Amygdala (tissue), 56 donors: Measurements from ENCODE around the gene EXOC1L.
"Not testable (repeated sequence)": the region's sequence is repeated elsewhere in the genome, so short reads cannot be mapped to it uniquely, and the experiment has no call there.

Experiments used
- DNase-seq, 56 donors: peaks; one replicate each; lab custom pipeline; 2025; lab: John Stamatoyannopoulos, UW

EXOC1L gene

GRCh38 chr4:55837903-55838302 is 18.3 kb downstream of the EXOC1L start:
- DNase-seq, result no peak

DNA sequence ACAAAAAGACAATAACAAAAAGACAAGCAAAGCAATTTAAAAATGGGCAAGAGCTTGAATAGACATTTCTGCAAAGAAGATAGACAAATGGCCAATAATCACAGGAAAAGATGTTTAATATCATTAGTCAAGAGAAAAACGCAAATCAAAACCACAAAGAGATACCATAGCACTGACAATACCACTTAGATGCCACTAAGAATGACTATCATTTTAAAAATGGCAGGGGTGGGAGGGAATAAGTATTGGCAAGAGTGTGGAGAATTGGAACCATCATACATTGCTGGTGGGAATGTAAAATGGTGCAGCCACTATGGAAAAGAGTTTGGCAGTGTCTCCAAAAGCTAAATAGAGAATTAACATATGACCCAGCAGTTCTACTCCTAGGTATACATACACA is 18.8 kb downstream of the EXOC1L start:
- no peak for DNase-seq

GRCh38 chr4:55838952-55839351 is 19.4 kb downstream of the EXOC1L start:
- DNase-seq, result no peak

- no peak for DNase-seq
These were observed 21.4 kb downstream of the EXOC1L start for GRCh38 chr4:55840956-55841355.

DNA sequence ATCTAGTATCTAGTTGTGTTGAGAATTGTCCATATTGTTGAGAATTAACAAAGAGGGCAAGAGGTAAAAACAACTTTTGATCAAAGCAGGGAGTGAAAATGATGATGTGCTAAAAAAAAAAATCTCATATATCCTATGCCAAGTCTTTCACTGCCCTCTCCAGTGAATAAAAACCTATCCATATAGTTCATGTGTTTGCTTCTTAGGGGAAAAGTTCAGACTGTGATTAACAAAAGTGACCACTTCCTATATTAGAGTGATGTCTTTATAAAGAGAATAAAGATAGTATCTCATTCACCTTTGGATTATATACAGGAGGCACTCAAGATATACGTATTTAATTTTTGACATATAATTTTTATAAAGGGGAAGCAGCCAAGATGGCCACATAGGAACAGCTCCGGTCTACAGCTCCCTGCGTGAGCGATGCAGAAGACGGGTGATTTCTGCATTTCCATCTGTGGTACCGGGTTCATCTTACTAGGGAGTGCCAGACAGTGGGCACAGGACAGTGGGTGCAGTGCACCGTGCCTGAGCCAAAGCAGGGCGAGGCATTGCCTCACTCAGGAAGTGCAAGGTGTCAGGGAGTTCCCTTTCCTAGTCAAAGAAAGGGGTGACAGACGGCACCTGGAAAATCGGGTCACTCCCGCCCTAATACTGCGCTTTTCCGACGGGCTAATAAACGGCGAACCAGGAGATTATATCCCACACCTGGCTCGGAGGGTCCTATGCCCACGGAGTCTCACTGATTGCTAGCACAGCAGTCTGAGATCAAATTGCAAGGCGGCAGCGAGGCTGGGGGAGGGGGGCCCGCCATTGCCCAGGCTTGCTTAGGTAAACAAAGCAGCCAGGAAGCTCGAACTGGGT is 22.0 kb downstream of the EXOC1L start:
- DNase-seq, result not testable (repeated sequence)

- DNase-seq, result not testable (repeated sequence)
These were observed 22.7 kb downstream of the EXOC1L start for GRCh38 chr4:55842312-55842711.

- no peak for DNase-seq
These were observed 30.1 kb downstream of the EXOC1L start for GRCh38 chr4:55849724-55850123.

DNA sequence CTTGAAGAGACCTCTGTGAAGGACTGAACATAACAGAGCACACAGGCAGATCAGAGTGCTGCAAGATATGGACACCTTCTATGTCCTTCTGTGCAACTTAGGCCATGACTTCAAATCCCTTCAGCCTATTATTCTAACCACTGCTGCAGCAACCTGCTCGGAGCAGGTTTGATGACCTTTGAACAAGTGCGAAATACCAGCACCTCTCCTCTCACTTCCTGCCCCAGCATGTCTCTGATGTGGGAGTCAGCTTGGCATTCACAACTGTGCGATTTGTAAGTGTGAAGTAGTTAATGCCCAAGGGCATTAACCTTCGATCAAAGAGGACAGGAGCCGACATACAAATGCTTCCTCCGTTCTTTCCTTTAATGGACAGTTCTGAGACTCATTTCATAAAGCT is 32.3 kb downstream of the EXOC1L start:
- DNase-seq, result no peak

- DNase-seq, result peak; percentile 49 to 99 (median 95)
These were observed 34.0 kb downstream of the EXOC1L start, which contains the start of gene EXOC1 for GRCh38 chr4:55853484-55854046. EXOC1 (plus strand) TSS chr4:55853648; CDS start chr4:55858324, 4,676 bp downstream.

DNA sequence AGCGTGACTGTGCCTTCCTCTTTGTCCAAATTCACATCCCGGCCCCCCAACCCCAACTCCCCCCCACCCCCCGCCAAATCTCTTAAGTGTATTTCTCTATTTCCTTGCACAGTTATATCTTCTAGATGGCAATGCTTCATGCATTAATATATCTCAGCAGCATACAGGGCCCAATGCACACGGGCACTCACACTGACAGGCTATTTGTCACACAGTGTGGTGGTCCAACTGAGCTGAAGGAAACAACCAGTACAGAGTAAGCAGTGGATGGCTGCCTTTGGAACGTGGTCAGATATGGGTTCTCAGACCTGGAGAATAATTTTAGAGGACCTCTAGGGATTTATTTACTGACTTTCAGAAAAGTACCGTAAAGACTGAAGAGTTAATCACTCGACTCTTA is 34.5 kb downstream of the EXOC1L start:
- peak in 1 of 56 donors; percentile 30 for DNase-seq

GRCh38 chr4:55857586-55857985 is 38.0 kb downstream of the EXOC1L start:
- no peak for DNase-seq

DNA sequence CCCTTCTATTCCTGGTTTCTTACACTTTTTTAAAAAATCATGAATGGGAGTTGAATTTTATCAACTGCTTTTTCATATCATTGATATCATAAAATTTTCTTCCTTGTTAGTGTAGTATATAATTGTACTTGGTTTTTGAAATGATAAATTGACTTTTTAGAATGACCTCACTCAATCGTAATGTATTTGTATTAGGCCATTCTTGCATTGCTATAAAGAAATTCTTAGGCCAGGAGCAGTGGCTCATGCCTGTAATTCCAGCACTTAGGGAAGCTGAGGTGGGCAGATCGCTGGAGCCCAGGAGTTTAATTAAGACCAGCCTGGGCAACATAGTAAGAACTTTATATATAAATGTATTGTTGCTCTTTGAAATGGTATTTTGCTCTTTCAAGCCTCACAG is 40.1 kb downstream of the EXOC1L start:
- DNase-seq, result no peak

DNA sequence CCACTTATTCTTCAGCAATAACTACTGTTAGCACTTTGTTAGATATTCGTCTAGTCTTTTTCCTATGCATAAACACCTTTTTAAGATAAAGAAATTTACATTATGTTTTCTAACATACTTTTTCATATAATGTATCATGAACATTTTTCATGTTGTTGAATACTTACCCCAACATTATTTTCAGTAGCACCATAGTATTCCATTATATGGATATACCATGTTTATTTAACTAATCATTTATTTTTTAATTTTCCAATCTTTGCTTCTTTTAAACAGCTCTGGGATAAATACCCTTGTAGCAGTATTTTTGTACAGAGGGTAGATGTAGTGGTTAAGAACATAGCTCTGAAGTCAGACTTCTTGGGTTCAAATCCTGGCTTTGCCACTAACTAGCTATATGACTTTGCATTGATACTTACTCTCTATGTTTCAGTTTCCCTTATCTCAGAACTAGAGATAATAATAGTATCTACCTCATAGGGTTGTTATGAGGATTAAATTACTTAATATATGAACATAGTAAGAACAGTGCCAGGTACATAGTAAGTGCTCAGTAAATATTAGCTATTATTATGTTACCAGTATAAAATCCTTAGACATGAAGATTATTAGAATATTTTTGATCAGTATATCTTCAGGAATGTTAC is 45.1 kb downstream of the EXOC1L start:
- no peak for DNase-seq

GRCh38 chr4:55865228-55865806 is 45.7 kb downstream of the EXOC1L start:
- no peak for DNase-seq

- DNase-seq, result no peak
These were observed 46.8 kb downstream of the EXOC1L start for GRCh38 chr4:55866290-55866907.

DNA sequence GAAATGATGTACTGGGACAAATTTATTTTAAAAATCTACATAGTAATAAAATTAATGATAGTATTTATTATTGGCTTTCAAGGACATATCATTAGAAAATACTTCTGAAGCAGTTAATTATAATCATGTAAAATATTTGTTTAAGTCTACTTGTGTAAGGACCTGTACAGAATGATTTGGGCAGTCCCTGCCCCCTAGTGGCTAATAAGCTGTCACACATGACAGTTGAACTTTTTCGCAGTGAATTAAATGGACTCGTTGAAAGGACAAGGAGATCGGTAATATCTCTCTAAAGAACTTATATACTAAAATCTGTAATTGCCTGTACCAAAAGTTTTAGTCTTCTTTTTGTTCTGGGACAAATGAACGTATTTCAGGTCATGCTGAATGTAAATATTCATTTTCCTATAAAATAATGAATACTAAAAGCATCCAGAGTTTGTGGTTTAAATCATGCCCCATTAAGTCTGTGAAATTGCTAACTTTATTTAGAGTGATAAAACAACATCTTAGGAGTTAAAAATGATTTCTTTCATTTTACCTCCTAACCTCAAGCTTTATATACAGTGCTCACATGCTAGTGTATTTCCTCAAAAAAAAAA is 47.5 kb downstream of the EXOC1L start:
- DNase-seq, result peak in 6 of 56 donors; percentile 0 to 39 (median 1)

DNA sequence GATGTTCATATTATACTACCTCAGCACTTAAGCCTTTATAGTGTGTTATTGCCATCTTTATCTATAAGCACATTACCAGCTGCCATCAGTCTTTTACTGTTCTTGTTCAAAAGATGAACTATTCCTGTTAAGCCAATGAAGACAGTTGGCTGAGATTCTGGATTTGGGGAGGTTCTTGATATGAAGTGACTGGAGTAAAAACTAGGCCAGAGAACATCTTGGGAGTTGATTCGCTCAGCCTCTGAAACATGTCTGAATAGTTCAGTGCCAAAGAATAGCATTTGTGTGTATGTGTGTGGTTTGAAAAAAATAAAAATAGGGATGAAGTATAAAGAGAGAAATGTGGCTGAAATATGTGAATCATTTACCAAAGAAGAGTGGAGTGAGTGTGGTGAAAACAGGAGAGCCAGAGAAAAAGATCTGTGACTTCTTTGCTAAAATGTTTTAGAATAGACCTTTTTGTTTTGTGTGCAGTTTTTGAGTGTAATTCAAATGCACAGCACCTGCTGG is 49.0 kb downstream of the EXOC1L start:
- DNase-seq, result no peak

DNA sequence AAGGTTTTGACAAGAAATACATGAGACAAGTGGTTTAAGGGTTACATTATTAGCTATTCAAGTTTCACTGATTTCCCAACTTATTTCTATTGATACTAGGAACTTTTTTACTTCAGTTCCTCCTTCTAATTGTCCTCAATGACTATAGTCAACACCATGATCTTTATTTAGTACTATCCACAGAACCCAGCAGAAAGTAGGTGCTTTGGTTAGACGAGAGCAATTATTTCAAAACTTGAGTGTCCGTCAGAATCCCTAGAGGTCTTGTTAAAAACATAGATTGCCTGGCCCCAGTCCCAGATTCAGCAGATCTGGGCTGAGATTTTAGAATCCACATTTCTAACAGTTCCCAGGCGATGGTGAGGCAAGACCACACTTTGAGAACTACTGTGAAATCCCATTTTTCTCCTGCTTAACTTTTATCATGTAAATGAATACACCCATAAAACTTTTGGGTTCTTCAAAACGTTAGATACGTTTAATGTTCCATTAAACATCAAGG is 51.8 kb downstream of the EXOC1L start:
- no peak for DNase-seq

GRCh38 chr4:55874831-55875230 is 55.2 kb downstream of the EXOC1L start:
- DNase-seq, result no peak

DNA sequence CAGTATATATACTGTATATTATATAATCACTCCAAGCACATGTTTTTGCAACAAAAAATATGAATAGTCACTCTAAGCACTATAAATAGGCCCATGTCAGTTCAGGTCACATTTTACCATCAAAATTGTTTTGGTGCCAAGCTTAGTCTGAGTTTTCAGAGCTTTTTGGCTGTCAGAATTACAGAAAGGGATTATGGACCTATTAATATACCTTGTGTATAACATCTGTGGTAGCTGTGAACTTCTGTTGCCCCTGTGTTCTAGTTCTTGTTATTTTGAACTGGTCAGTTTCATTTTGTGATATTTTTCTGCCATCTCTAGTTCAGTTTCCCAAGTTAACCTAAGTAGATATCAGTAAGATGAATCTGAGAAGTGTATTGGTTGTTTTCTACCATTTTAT is 56.8 kb downstream of the EXOC1L start:
- no peak for DNase-seq
